GM23338 (cell line): ENCODE data around the gene PIM3. TPM values are rescaled to one million over a fixed set of nuclear protein-coding genes. Genes with fewer than 3 reads are reported as not detected.

Experiments
- ATAC-seq: fragments of 200-7000 bp; cut with Tn5 transposase; 3 replicates; pipeline ENCODE4 v1.9.1; 2020
- DNase-seq: peaks from one replicate; pipeline ENCODE4 v3.0.0-alpha.2; 2015; ENCODE audit warnings: low spot score
- H2AFZ ChIP-seq: fragments of 200-600 bp; sonication (generic); 2 replicates; pipeline ENCODE4 v1.8.0; 2016; ENCODE audit warnings: antibody characterized with exemption, mild to moderate bottlenecking, moderate library complexity
- H3F3A ChIP-seq: fragments of 200-600 bp; sonication (generic); replicated peaks from 2 replicates; pipeline ENCODE4 v1.8.0; 2017; ENCODE audit warnings: antibody characterized with exemption, mixed run types, low read depth
- H3K27ac ChIP-seq: fragments of 200-600 bp; sonication (generic); 2 replicates; pipeline ENCODE4 v1.6.1; 2016; ENCODE audit warnings: low read depth
- H3K27me3 ChIP-seq: fragments of 200-600 bp; sonication (generic); 2 replicates; pipeline ENCODE4 v1.8.0; 2016; ENCODE audit warnings: mild to moderate bottlenecking, mixed run types, moderate library complexity; ENCODE audit not compliant: insufficient read depth
- H3K36me3 ChIP-seq: fragments of 200-600 bp; sonication (generic); 2 replicates; pipeline ENCODE4 v1.8.0; 2016; ENCODE audit warnings: mild to moderate bottlenecking; ENCODE audit not compliant: insufficient read depth
- H3K4me1 ChIP-seq: fragments of 200-600 bp; sonication (generic); 2 replicates; pipeline ENCODE4 v1.8.0; 2016; ENCODE audit warnings: mild to moderate bottlenecking, moderate library complexity; ENCODE audit not compliant: insufficient read depth
- H3K4me2 ChIP-seq: fragments of 200-600 bp; sonication (generic); 2 replicates; pipeline ENCODE4 v1.7.1; 2017; ENCODE audit warnings: mixed run types
- H3K4me3 ChIP-seq: fragments of 200-600 bp; sonication (generic); 2 replicates; pipeline ENCODE4 v1.6.1; 2016; ENCODE audit warnings: mixed run types
- H3K79me2 ChIP-seq: fragments of 200-600 bp; sonication (generic); replicated peaks from 2 replicates; pipeline ENCODE4 v1.8.0; 2017; ENCODE audit warnings: mild to moderate bottlenecking; ENCODE audit not compliant: insufficient read depth
- H3K9me2 ChIP-seq: fragments of 200-600 bp; sonication (generic); 2 replicates; pipeline ENCODE4 v1.8.0; 2017; ENCODE audit not compliant: insufficient read depth
- H4K20me1 ChIP-seq: fragments of 200-600 bp; sonication (generic); replicated peaks from 2 replicates; pipeline ENCODE4 v1.8.0; 2017; ENCODE audit warnings: mild to moderate bottlenecking; ENCODE audit not compliant: insufficient read depth
- H3K27ac Mint-ChIP-seq: 2 replicates; pipeline ENCODE4 v1.8.0; 2020; ENCODE audit warnings: inconsistent platforms, mild to moderate bottlenecking, moderate library complexity, mixed read lengths
- H3K27me3 Mint-ChIP-seq: 3 replicates; pipeline ENCODE4 v1.8.0; 2022; ENCODE audit warnings: low read depth, mild to moderate bottlenecking, moderate library complexity, mixed read lengths, inconsistent platforms; ENCODE audit not compliant: insufficient read depth, poor library complexity
- H3K36me3 Mint-ChIP-seq: 3 replicates; pipeline ENCODE4 v1.8.0; 2021; ENCODE audit warnings: low read depth, mild to moderate bottlenecking, inconsistent platforms, moderate library complexity, mixed read lengths
- H3K4me1 Mint-ChIP-seq: 3 replicates; pipeline ENCODE4 v1.8.0; 2020; ENCODE audit warnings: mild to moderate bottlenecking, inconsistent platforms, mixed read lengths
- H3K4me3 Mint-ChIP-seq: 3 replicates; pipeline ENCODE4 v1.8.0; 2021; ENCODE audit warnings: moderate library complexity, mild to moderate bottlenecking, inconsistent platforms, mixed read lengths
- H3K9me3 Mint-ChIP-seq: 3 replicates; pipeline ENCODE4 v1.8.0; 2020; ENCODE audit warnings: moderate library complexity, mild to moderate bottlenecking, inconsistent platforms, mixed read lengths
- CREB1 ChIP-seq: fragments of 250-450 bp; sonication (Bioruptor Pico); IDR thresholded peaks from 2 replicates; pipeline ENCODE4 v1.5.0; 2020; ENCODE audit warnings: low read depth, mild to moderate bottlenecking, moderate library complexity
- EZH2 ChIP-seq: fragments of 200-600 bp; sonication (generic); IDR thresholded peaks from one replicate; pipeline ENCODE4 v1.8.0; 2017; ENCODE audit warnings: antibody characterized with exemption, mild to moderate bottlenecking, low read depth; ENCODE audit not compliant: unreplicated experiment
- EZH2phosphoT487 ChIP-seq: fragments of 200-600 bp; sonication (generic); IDR thresholded peaks from one replicate; pipeline ENCODE4 v1.8.1; 2018; ENCODE audit warnings: antibody characterized with exemption; ENCODE audit not compliant: unreplicated experiment
- JUNB ChIP-seq: IDR thresholded peaks from one replicate; pipeline ENCODE4 v1.6.1; 2016; ENCODE audit warnings: antibody characterized with exemption; ENCODE audit not compliant: unreplicated experiment
- NANOG ChIP-seq: IDR thresholded peaks from 2 replicates; pipeline ENCODE4 v1.6.1; 2016; ENCODE audit warnings: antibody characterized with exemption, borderline replicate concordance
- STAT1 ChIP-seq: IDR thresholded peaks from one replicate; pipeline ENCODE4 v1.6.1; 2016; ENCODE audit warnings: antibody characterized with exemption; ENCODE audit not compliant: unreplicated experiment
- ZNF331 ChIP-seq: fragments of 250-450 bp; sonication (Bioruptor Pico); IDR thresholded peaks from 2 replicates; pipeline ENCODE4 v1.5.0; 2020; ENCODE audit warnings: low read depth, mild to moderate bottlenecking, moderate library complexity
- polyA plus RNA-seq: library from polyadenylated mRNA; unstranded; fragments of >200 nt; fragmentation: Nextera tagmentation; extraction: Ambion mirVana; gene quantifications from 2 replicates; pipeline ENCODE4 v1.2.1, GENCODE V29; 2016
- total RNA-seq: library from RNA; depleted of rRNA; stranded (reverse); fragments of >200 nt; shearing (Covaris generic); gene quantifications from 2 replicates; pipeline ENCODE4 v1.2.3, GENCODE V29; 2014
- TF ChIP-seq, protein P1 (sequence below), 2 experiments: fragments of 200-600 bp in 1 of 2; sonication (generic) in 1 of 2; conservative IDR thresholded peaks; 2 replicates each; pipeline versions ENCODE4 v1.5.1 to v1.6.1; 2016 to 2017; ENCODE audit warnings: antibody characterized with exemption in 2 of 2, low read depth in 2 of 2, mild to moderate bottlenecking in 2 of 2, moderate library complexity in 1 of 2

The PIM3 gene
- total and polyA plus RNA-seq, 2 experiments from 2014 or later = 17.7 to 37.3 TPM

- Histone ChIP-seq H3K27me3 (peaks cover 50% of the 10 kb centered on the region), H3K27ac (no peak overlapping the region), H4K20me1 (0 out of 2 replicates have a peak, but pooled peaks cover 3% of the 10 kb centered on the region), H3K4me3 (peak overlapping the region; percentile 52), H3K4me2 (peak overlapping the region; percentile 75), H3F3A (no peaks in the 10 kb centered on the region), H3K36me3 (no peaks in the 10 kb centered on the region), H2AFZ (no peak overlapping the region), H3K4me1 (peaks cover 7% of the 10 kb centered on the region; the same call in 1 of the 2 replicates), H3K79me2 (no peaks in the 10 kb centered on the region), H3K9me2 (no peaks in the 10 kb centered on the region)
- H3K4me1 Mint-ChIP-seq = peaks cover 15% of the 10 kb centered on the region; the same call in 2 of the 3 replicates
- H3K27me3 Mint-ChIP-seq = peaks cover 34% of the 10 kb centered on the region
- DNase-seq = no peak
- no peak for TF ChIP-seq ZNF331 (CRISPR knock-in tag)
- no peak for TF ChIP-seq NANOG
- TF ChIP-seq, protein P1, sequence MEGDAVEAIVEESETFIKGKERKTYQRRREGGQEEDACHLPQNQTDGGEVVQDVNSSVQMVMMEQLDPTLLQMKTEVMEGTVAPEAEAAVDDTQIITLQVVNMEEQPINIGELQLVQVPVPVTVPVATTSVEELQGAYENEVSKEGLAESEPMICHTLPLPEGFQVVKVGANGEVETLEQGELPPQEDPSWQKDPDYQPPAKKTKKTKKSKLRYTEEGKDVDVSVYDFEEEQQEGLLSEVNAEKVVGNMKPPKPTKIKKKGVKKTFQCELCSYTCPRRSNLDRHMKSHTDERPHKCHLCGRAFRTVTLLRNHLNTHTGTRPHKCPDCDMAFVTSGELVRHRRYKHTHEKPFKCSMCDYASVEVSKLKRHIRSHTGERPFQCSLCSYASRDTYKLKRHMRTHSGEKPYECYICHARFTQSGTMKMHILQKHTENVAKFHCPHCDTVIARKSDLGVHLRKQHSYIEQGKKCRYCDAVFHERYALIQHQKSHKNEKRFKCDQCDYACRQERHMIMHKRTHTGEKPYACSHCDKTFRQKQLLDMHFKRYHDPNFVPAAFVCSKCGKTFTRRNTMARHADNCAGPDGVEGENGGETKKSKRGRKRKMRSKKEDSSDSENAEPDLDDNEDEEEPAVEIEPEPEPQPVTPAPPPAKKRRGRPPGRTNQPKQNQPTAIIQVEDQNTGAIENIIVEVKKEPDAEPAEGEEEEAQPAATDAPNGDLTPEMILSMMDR (conservative IDR thresholded peaks at IDR 0.05; ENCODE audit: low read depth in 2 of 2) = no peak
- TF ChIP-seq JUNB = no peak
- H3K4me3 Mint-ChIP-seq = peak overlapping the region; percentile 50; the same call in 2 of the 3 replicates
- H3K9me3 Mint-ChIP-seq = no peaks in the 10 kb centered on the region
- peak; percentile 2; the same call in 1 of the 3 replicates for ATAC-seq
- H3K27ac Mint-ChIP-seq = no peak overlapping the region
- H3K36me3 Mint-ChIP-seq = no peaks in the 10 kb centered on the region
Measured at GRCh38 chr22:50009765-50010675, 49.4 kb downstream of the PIM3 start.

- H3K27me3 ChIP-seq = peaks cover 55% of the 10 kb centered on the region
Measured at GRCh38 chr22:50010676-50011446, 50.3 kb downstream of the PIM3 start.

More at GRCh38 chr22:50010676-50011446, 50.3 kb downstream of the PIM3 start:
- TF ChIP-seq STAT1 (no peak), CREB1 (CRISPR knock-in tag) (no peak), EZH2phosphoT487 (no peak), EZH2 (peak; percentile 68)
- Histone ChIP-seq H3K36me3 (no peaks in the 10 kb centered on the region), H3K4me2 (peak overlapping the region; percentile 81), H3K79me2 (no peaks in the 10 kb centered on the region), H3K4me1 (peaks cover 7% of the 10 kb centered on the region; the same call in 1 of the 2 replicates), H3K27ac (no peak overlapping the region), H3K4me3 (peak overlapping the region; percentile 52), H2AFZ (peak overlapping the region; percentile 96), H4K20me1 (0 out of 2 replicates have a peak, but pooled peaks cover 3% of the 10 kb centered on the region), H3F3A (no peaks in the 10 kb centered on the region), H3K9me2 (no peaks in the 10 kb centered on the region)
- Mint-ChIP-seq H3K27me3 (peaks cover 38% of the 10 kb centered on the region), H3K9me3 (no peaks in the 10 kb centered on the region), H3K36me3 (no peaks in the 10 kb centered on the region), H3K27ac (no peak overlapping the region), H3K4me3 (peak overlapping the region; percentile 65), H3K4me1 (peaks cover 15% of the 10 kb centered on the region; the same call in 2 of the 3 replicates)
- ATAC-seq = no peak
- DNase-seq = no peak
